ENCODE data around the gene RERG. TPM values are rescaled to one million over a fixed set of nuclear protein-coding genes. Genes with fewer than 3 reads are reported as not detected.

RERG gene
- total and polyA plus RNA-seq, 2 of the 4 experiments (the other 2 are of a cell fraction) = not detected

DNA sequence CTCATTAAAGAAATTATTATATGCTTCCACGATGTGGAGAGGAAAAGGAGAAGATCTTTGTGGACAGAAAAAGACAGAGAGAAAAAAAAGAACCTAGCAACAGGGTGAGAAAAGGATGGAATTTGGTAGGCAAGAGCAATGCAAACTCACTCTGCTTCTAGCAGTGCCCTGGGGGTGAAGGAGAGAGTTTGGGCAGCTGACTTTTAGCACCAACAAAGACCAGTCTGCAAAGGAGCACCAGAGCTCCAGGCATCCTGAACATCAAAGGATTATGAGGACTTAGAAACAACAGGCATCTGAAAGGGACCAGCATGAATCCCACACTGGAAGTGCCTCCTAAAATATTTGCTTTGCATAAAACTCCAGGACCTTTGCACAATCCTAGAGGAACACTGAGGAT is 32.8 kb upstream of the RERG start:
- Histone ChIP-seq H2AK9ac (replicated peaks; ENCODE audit: low read depth, low read length, poor library complexity) (no peak overlapping the region), H4K5ac (ENCODE audit: low read depth, low read length) (no peak overlapping the region), H3K23ac (ENCODE audit: low read depth, low read length) (no peak overlapping the region), H3K14ac (replicated peaks; ENCODE audit: low read depth, low read length) (no peak overlapping the region), H4K20me1 (ENCODE audit: insufficient read depth, low read length) (no peaks in the 10 kb centered on the region), H2BK15ac (ENCODE audit: low read depth, low read length) (no peak overlapping the region), H3K4me1 (ENCODE audit: control insufficient read depth, insufficient read depth, low read length) (no peaks in the 10 kb centered on the region), H2AFZ (replicated peaks; ENCODE audit: low read length, poor library complexity) (no peak overlapping the region), H3K4ac (ENCODE audit: low read depth, low read length) (no peak overlapping the region), H3K9me3 (ENCODE audit: control insufficient read depth, insufficient read depth, low read length) (no peaks in the 10 kb centered on the region), H3K36me3 (ENCODE audit: control insufficient read depth, insufficient read depth, low read length) (no peaks in the 10 kb centered on the region), H3K4me2 (ENCODE audit: low read depth, low read length) (no peak overlapping the region), H2BK5ac (ENCODE audit: low read depth, low read length, poor library complexity, severe bottlenecking) (no peak overlapping the region), H3K9ac (ENCODE audit: low read depth, low read length) (no peak overlapping the region), H3K79me1 (ENCODE audit: low read depth in 1 of 2, low read length in 2 of 2) (no peaks in the 10 kb centered on the region), H4K91ac (ENCODE audit: insufficient read depth, low read depth, low read length) (no peak overlapping the region), H3K56ac (ENCODE audit: extremely low read depth, insufficient read depth, low read length) (no peak overlapping the region), H2AK5ac (ENCODE audit: low read depth, low read length) (no peak overlapping the region), H2BK120ac (ENCODE audit: low read depth, low read length) (no peak overlapping the region), H2BK20ac (ENCODE audit: low read depth, low read length) (no peak overlapping the region), H3K9me1 (ENCODE audit: insufficient read depth, low read length) (no peaks in the 10 kb centered on the region), H4K8ac (ENCODE audit: low read depth in 2 of 2, low read length in 2 of 2) (no peak overlapping the region), H3K4me3 (ENCODE audit: insufficient read depth, low read depth, low read length) (no peak overlapping the region), H3K27me3 (ENCODE audit: control insufficient read depth, insufficient read depth, low read length) (no peaks in the 10 kb centered on the region; the same call in 1 of the 2 replicates), H3K18ac (ENCODE audit: low read depth, low read length) (no peak overlapping the region), H3K27ac (ENCODE audit: insufficient read depth, low read length) (no peak overlapping the region)
- DNase-seq (no peak), ATAC-seq (ENCODE audit: low read depth) (no peak)
- CTCF ChIA-PET = interaction anchor here (0.6 kb wide), 1 partner anchor 16 kb away, joined by 3 read pairs; no protein-coding TSS in a partner anchor
- WGBS, 2 experiments (ENCODE audit: extremely low coverage in 2 of 2, insufficient read length in 1 of 2) = no CpG with 5 or more reads among the region's 1 CpG
- BruUV-seq (replicated peaks) = no TSS peak
- POLR2A ChIA-PET (ENCODE audit: unreplicated experiment) = interaction anchor here (0.6 kb wide), 1 partner anchor 1083 kb away, joined by 3 read pairs; no protein-coding TSS in a partner anchor
- in situ Hi-C loops (cut with MboI; ENCODE audit: low sequenced_read_pairs) = no loop called here
- intact Hi-C loops (cut with micrococcal nuclease) = no loop called here
- dilution Hi-C loops (cut with HindIII; ENCODE audit: low sequenced_read_pairs, unreplicated experiment) = no loop called here
- TF ChIP-seq RCOR1 (IDR thresholded peaks at IDR 0.05; ENCODE audit: insufficient replicate concordance, low read length) (no peak), MXI1 (IDR thresholded peaks at IDR 0.05; ENCODE audit: borderline replicate concordance, low read depth, low read length) (no peak), FOS (IDR thresholded peaks at IDR 0.05; ENCODE audit: low read depth, low read length) (no peak), RFX5 (IDR thresholded peaks at IDR 0.05; ENCODE audit: low read depth, low read length) (no peak), RAD21 (IDR thresholded peaks at IDR 0.05; ENCODE audit: low read length) (no peak), MAFK (IDR thresholded peaks at IDR 0.05; ENCODE audit: low read depth, low read length) (no peak), MAZ (IDR thresholded peaks at IDR 0.05; ENCODE audit: borderline replicate concordance, low read depth, low read length) (no peak), CEBPB (IDR thresholded peaks at IDR 0.05; ENCODE audit: low read depth, low read length) (no peak), POLR2A (IDR thresholded peaks at IDR 0.05; ENCODE audit: low read depth, low read length) (no peak), SMC3 (IDR thresholded peaks at IDR 0.05; ENCODE audit: low read depth, low read length) (no peak), CHD1 (IDR thresholded peaks at IDR 0.05; ENCODE audit: low read depth, low read length) (no peak)
- TF ChIP-seq, protein P1, sequence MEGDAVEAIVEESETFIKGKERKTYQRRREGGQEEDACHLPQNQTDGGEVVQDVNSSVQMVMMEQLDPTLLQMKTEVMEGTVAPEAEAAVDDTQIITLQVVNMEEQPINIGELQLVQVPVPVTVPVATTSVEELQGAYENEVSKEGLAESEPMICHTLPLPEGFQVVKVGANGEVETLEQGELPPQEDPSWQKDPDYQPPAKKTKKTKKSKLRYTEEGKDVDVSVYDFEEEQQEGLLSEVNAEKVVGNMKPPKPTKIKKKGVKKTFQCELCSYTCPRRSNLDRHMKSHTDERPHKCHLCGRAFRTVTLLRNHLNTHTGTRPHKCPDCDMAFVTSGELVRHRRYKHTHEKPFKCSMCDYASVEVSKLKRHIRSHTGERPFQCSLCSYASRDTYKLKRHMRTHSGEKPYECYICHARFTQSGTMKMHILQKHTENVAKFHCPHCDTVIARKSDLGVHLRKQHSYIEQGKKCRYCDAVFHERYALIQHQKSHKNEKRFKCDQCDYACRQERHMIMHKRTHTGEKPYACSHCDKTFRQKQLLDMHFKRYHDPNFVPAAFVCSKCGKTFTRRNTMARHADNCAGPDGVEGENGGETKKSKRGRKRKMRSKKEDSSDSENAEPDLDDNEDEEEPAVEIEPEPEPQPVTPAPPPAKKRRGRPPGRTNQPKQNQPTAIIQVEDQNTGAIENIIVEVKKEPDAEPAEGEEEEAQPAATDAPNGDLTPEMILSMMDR (conservative IDR thresholded peaks at IDR 0.05; ENCODE audit: low read depth, low read length) = no peak

Measured in IMR-90 (cell line).